ENCODE data around the gene ADGRV1.
"Not testable (repeated sequence)": the region's sequence is repeated elsewhere in the genome, so short reads cannot be mapped to it uniquely, and the experiment has no call there.

ADGRV1 gene

GRCh38 chr5:91007251-91007650, 448.7 kb downstream of the ADGRV1 start:
- DNase-seq, result no peak

- no peak for DNase-seq
These were observed 449.3 kb downstream of the ADGRV1 start for GRCh38 chr5:91007780-91008402.

GRCh38 chr5:91010090-91010489, 451.5 kb downstream of the ADGRV1 start:
- DNase-seq, result no peak

GRCh38 chr5:91011029-91011428, 452.4 kb downstream of the ADGRV1 start:
- no peak for DNase-seq

GRCh38 chr5:91012867-91013266, 454.3 kb downstream of the ADGRV1 start:
- DNase-seq, result not testable (repeated sequence)

GRCh38 chr5:91016322-91016721, 457.7 kb downstream of the ADGRV1 start:
- DNase-seq, result no peak

GRCh38 chr5:91016954-91017700, 458.5 kb downstream of the ADGRV1 start:
- no peak for DNase-seq

- no peak for DNase-seq
These were observed 459.6 kb downstream of the ADGRV1 start for GRCh38 chr5:91018200-91018599.

GRCh38 chr5:91018712-91019371, 460.2 kb downstream of the ADGRV1 start:
- DNase-seq, result no peak

- DNase-seq, result no peak
These were observed 461.6 kb downstream of the ADGRV1 start for GRCh38 chr5:91020065-91020800.

- no peak for DNase-seq
These were observed 463.9 kb downstream of the ADGRV1 start for GRCh38 chr5:91022518-91022917.

- DNase-seq, result no peak
These were observed 465.6 kb downstream of the ADGRV1 start for GRCh38 chr5:91024206-91024605.

- DNase-seq, result no peak
These were observed 466.1 kb downstream of the ADGRV1 start for GRCh38 chr5:91024727-91025126.

- DNase-seq, result no peak
These were observed 466.9 kb downstream of the ADGRV1 start for GRCh38 chr5:91025449-91025848.

- DNase-seq, result no peak
These were observed 467.4 kb downstream of the ADGRV1 start for GRCh38 chr5:91025956-91026355.

GRCh38 chr5:91026466-91026865, 467.9 kb downstream of the ADGRV1 start:
- DNase-seq, result no peak

- DNase-seq, result no peak
These were observed 469.0 kb downstream of the ADGRV1 start for GRCh38 chr5:91027405-91028139.

- DNase-seq, result no peak
These were observed 469.9 kb downstream of the ADGRV1 start for GRCh38 chr5:91028499-91028956.

- no peak for DNase-seq
These were observed 472.2 kb downstream of the ADGRV1 start for GRCh38 chr5:91030521-91031401.

- DNase-seq, result no peak
These were observed 472.8 kb downstream of the ADGRV1 start for GRCh38 chr5:91031402-91031752.

GRCh38 chr5:91032125-91032524, 473.5 kb downstream of the ADGRV1 start:
- no peak for DNase-seq

GRCh38 chr5:91033370-91033769, 474.8 kb downstream of the ADGRV1 start:
- no peak for DNase-seq

Measured in cortex of kidney (tissue), 1 donor.